Tibial nerve (tissue), 4 donors: ENCODE results near the gene DNAJC11. TPM values are rescaled to one million over a fixed set of nuclear protein-coding genes. Genes with fewer than 3 reads are reported as not detected.
"Not testable (repeated sequence)": the region's sequence is repeated elsewhere in the genome, so short reads cannot be mapped to it uniquely, and the experiment has no call there.

ENCODE experiments used
- DNase-seq, 2 donors: peaks; one replicate each; pipeline ENCODE4 v3.0.0-alpha.2; 2019; ENCODE audit warnings: low spot score in 2 of 2
- H3K27ac ChIP-seq, 4 donors: fragments of 200-600 bp; sonication (generic) in 3 of 4; one replicate each; pipeline ENCODE4 v1.5.1; 2017 to 2019; ENCODE audit warnings: mild to moderate bottlenecking in 1 of 4
- H3K27me3 ChIP-seq, 2 donors: fragments of 200-600 bp; sonication (generic) in 1 of 2; one replicate each; pipeline versions ENCODE4 v1.5.1 to v1.6.0; 2017 to 2019
- H3K36me3 ChIP-seq, 3 donors: fragments of 200-600 bp; sonication (generic); one replicate each; pipeline ENCODE4 v1.5.1; 2018 to 2019
- H3K4me1 ChIP-seq, 4 donors: fragments of 200-600 bp; sonication (generic) in 3 of 4; one replicate each; pipeline ENCODE4 v1.5.1; 2017 to 2019
- H3K4me3 ChIP-seq, 4 donors: fragments of 200-600 bp; sonication (generic) in 3 of 4; one replicate each; pipeline ENCODE4 v1.5.1; 2017 to 2019; ENCODE audit warnings: mild to moderate bottlenecking in 1 of 4, moderate library complexity in 1 of 4
- H3K9me3 ChIP-seq, 4 donors: fragments of 200-600 bp; sonication (generic) in 3 of 4; one replicate each; pipeline ENCODE4 v1.5.1; 2017 to 2019
- EP300 ChIP-seq, 2 donors: sonication (generic); formaldehyde crosslinking; IDR thresholded peaks; one replicate each; pipeline ENCODE4 v1.6.1; 2017; ENCODE audit warnings: antibody characterized with exemption in 2 of 2, mild to moderate bottlenecking in 1 of 2
- POLR2A ChIP-seq, 2 donors: fragments of 450-650 bp; IDR thresholded peaks; one replicate each; pipeline ENCODE4 v1.6.1; 2017; ENCODE audit warnings: antibody characterized with exemption in 2 of 2, mild to moderate bottlenecking in 2 of 2, moderate library complexity in 2 of 2
- WGBS, 2 donors: methylation state at CpG; one replicate each; pipeline ENCODE4 v1.1.5; 2018; 5-methylcytosine and 5-hydroxymethylcytosine counted together
- total RNA-seq, 4 donors: library from RNA; depleted of rRNA; stranded (reverse); fragments of >200 nt; gene quantifications; one replicate each; pipeline ENCODE4 v1.1.0, GENCODE V29; 2016
- TF ChIP-seq, protein P1 (sequence below), 5 experiments: fragments of 200-600 bp in 3 of 5; fragments of 450-650 bp in 2 of 5; sonication (generic) in 3 of 5; IDR thresholded peaks; one replicate each; pipeline ENCODE4 v1.5.1; 2016 to 2019; ENCODE audit warnings: antibody characterized with exemption in 5 of 5, mild to moderate bottlenecking in 3 of 5, moderate library complexity in 2 of 5

DNAJC11 gene
- total RNA-seq, 4 donors from 2014 or later: 24.9 to 36.9 (median 31.7) TPM

DNA sequence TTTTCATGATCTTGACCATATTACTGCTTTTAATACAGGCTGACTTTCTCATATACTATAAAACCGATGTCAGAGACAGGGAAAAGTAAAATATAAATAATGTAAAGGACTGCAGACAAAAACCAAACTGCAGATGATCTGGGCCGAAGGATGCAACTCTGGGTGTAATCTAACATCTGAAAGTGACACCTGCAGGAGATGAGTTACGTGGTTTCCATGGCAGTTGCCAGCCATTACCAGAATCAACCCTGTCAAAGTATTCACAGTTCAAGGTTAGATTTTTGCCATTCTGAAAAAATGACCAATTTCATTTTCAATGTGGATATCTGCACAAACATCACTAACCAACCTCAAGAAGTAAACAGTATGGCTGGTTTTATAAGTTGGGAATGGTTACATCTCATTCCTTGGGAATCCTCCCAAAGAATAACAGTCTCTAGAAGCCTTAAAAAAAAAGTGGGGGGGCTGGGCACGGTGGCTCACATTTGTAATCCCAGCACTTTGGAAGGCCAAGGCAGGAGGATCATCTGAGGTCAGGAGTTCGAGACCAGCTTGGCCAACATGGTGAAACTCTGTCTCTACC, 27.7 kb downstream of the DNAJC11 start:
- H3K9me3 ChIP-seq: no peaks in the 10 kb centered on the region
- no peak overlapping the region for H3K4me3 ChIP-seq
- no peaks in the 10 kb centered on the region for H3K4me1 ChIP-seq
- H3K36me3 ChIP-seq: peaks cover 0 to 52% (median 6%) of the 10 kb centered on the region in 3 donors
- no peak for DNase-seq
- H3K27ac ChIP-seq: no peak overlapping the region
- H3K27me3 ChIP-seq: no peaks in the 10 kb centered on the region
- TF ChIP-seq, protein P1, sequence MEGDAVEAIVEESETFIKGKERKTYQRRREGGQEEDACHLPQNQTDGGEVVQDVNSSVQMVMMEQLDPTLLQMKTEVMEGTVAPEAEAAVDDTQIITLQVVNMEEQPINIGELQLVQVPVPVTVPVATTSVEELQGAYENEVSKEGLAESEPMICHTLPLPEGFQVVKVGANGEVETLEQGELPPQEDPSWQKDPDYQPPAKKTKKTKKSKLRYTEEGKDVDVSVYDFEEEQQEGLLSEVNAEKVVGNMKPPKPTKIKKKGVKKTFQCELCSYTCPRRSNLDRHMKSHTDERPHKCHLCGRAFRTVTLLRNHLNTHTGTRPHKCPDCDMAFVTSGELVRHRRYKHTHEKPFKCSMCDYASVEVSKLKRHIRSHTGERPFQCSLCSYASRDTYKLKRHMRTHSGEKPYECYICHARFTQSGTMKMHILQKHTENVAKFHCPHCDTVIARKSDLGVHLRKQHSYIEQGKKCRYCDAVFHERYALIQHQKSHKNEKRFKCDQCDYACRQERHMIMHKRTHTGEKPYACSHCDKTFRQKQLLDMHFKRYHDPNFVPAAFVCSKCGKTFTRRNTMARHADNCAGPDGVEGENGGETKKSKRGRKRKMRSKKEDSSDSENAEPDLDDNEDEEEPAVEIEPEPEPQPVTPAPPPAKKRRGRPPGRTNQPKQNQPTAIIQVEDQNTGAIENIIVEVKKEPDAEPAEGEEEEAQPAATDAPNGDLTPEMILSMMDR (IDR thresholded peaks at IDR 0.05): no peak
- TF ChIP-seq EP300 (IDR thresholded peaks at IDR 0.05): no peak
- 90 to 95% methylated on average over 5 of the region's 5 CpGs for whole genome bisulfite sequencing, 2 donors

DNA sequence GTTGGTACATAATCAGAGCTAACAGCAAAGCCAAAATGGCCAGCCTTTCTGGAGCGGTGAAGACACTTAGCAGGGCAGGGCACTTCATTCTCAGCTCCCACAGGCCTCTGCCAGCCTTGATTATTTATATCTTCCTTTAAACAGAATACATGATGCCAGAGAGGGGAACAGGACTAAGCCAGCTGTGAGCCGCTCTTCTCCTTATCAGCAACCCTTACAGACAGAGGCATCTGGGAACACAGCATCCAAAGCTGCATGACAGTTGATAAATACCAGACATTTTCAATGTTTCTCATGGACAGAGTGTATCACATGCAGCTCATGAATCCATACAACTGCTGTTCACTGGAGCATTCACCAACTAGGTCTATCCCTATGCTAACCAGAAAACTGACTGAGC, 29.1 kb downstream of the DNAJC11 start:
- Histone ChIP-seq H3K36me3 (peaks cover 0 to 44% (median 0%) of the 10 kb centered on the region in 3 donors), H3K4me1 (no peaks in the 10 kb centered on the region), H3K27me3 (no peaks in the 10 kb centered on the region), H3K4me3 (no peak overlapping the region), H3K27ac (no peak overlapping the region), H3K9me3 (no peaks in the 10 kb centered on the region)
- 95 to 100% methylated on average over 2 of the region's 2 CpGs for WGBS, 2 donors
- DNase-seq: no peak
- TF ChIP-seq POLR2A (IDR thresholded peaks at IDR 0.05) (no peak), EP300 (IDR thresholded peaks at IDR 0.05) (no peak)
- TF ChIP-seq, protein P1 (IDR thresholded peaks at IDR 0.05): no peak

DNA sequence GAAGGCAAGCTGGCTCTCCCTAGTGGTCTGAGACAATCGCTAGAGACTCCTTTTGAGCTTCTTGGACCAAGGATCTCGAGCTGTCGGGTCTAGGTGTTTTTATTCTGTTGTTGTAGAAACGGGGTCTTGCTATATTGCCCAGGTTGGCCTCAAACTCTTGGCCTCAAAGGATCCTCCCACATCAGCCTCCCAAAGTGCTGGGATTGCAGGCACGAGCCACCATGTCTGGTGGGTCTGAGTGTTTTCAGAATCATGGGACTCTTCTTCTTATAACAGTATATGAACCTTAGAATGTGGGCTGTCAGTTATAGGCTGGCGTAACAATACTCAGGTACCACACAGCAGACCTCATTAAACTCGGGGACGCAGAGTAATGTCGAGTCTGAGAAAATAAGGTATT, 33.1 kb downstream of the DNAJC11 start:
- Histone ChIP-seq H3K36me3 (peaks cover 4 to 49% (median 6%) of the 10 kb centered on the region in 3 donors), H3K4me1 (no peaks in the 10 kb centered on the region), H3K27me3 (no peaks in the 10 kb centered on the region), H3K27ac (no peak overlapping the region), H3K9me3 (no peaks in the 10 kb centered on the region), H3K4me3 (no peak overlapping the region)
- DNase-seq: no peak
- 97 to 98% methylated on average over 9 of the region's 9 CpGs for WGBS, 2 donors
- no peak for TF ChIP-seq EP300 (IDR thresholded peaks at IDR 0.05)

DNA sequence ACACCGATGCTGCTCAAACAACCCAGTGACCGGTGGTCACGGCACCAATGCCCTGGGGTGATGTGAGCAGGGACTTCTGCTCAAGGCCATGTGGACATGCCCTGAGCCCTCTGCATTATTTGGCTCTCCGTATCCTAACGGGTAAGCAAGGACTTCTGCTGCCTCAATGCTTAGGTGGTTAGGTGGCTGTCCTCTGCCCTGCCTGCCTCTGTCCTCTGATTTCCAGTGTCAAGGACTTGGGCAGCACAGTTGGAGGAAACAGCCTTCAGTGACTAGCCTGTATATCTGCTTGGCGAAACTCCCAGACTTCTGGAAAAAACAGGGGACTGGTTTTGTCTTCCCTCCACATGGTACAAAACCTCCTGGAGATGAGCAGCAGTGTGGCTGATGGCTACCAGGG, 34.5 kb downstream of the DNAJC11 start:
- Histone ChIP-seq H3K9me3 (no peaks in the 10 kb centered on the region), H3K4me3 (no peak overlapping the region), H3K27me3 (no peaks in the 10 kb centered on the region), H3K36me3 (peaks cover 4 to 51% (median 6%) of the 10 kb centered on the region in 3 donors), H3K27ac (no peak overlapping the region), H3K4me1 (no peaks in the 10 kb centered on the region)
- no peak for TF ChIP-seq EP300 (IDR thresholded peaks at IDR 0.05)
- no peak for TF ChIP-seq POLR2A (IDR thresholded peaks at IDR 0.05)
- TF ChIP-seq, protein P1 (IDR thresholded peaks at IDR 0.05): no peak
- WGBS, 2 donors: 94 to 98% methylated on average over 6 of the region's 6 CpGs
- no peak for DNase-seq

DNA sequence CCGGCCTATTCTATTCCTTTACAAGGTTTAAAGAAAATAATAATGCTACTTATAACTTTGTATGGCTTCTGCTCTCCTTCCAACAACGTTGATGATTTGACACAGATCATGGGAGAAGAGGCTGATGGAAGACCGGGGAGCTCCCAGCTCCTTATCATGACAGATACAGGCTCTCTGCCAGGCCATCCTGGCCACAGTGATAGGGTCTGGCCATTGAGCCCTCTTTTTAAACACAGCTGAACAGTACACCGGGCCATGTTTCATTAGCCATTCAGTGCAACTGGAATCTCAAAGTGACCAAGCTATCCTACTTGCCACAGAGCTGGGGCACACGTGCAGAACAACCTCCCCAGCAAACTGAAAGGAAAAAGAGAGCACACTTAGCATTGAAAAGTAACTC, 34.9 kb downstream of the DNAJC11 start:
- TF ChIP-seq POLR2A (IDR thresholded peaks at IDR 0.05) (no peak), EP300 (IDR thresholded peaks at IDR 0.05) (no peak)
- TF ChIP-seq, protein P1 (IDR thresholded peaks at IDR 0.05): no peak
- no peaks in the 10 kb centered on the region for H3K9me3 ChIP-seq
- H3K36me3 ChIP-seq: peaks cover 4 to 51% (median 6%) of the 10 kb centered on the region in 3 donors
- H3K4me1 ChIP-seq: no peaks in the 10 kb centered on the region
- WGBS, 2 donors: 92 to 94% methylated on average over 5 of the region's 5 CpGs
- H3K4me3 ChIP-seq: no peak overlapping the region
- H3K27me3 ChIP-seq: no peaks in the 10 kb centered on the region
- DNase-seq: no peak
- H3K27ac ChIP-seq: no peak overlapping the region

DNA sequence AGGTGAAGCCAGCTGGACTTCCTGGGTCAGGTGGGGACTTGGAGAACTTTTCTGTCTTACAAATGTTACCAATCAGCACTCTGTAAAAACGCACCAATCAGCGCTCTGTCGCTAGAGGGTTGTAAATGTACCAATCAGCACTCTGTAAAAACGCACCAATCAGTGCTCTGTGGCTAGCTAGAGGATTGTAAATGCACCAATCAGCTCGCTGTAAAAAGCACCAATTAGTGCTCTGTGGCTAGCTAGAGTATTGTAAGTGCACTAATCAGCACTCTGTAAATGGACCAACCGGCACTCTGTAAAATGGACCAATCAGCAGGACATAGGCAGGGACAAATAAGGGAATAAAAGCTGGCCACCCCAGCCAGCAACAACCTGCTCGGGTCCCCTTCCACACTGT, 39.1 kb downstream of the DNAJC11 start:
- H3K27me3 ChIP-seq, H3K9me3 ChIP-seq, H3K27ac ChIP-seq, H3K4me3 ChIP-seq, H3K4me1 ChIP-seq, DNase-seq: not testable (repeated sequence)
- WGBS, 2 donors: 94 to 98% methylated on average over 7 of the region's 7 CpGs
- peaks cover 4 to 45% (median 6%) of the 10 kb centered on the region in 3 donors for H3K36me3 ChIP-seq
